Neural cell (in vitro differentiated cells): ENCODE results near the gene RALGPS1. TPM values are rescaled to one million over a fixed set of nuclear protein-coding genes. Genes with fewer than 3 reads are reported as not detected.

Experiments
- H2AFZ ChIP-seq: fragments of 200-600, 300-800 bp; sonication (generic), shearing (Covaris generic); 2 replicates; pipeline ENCODE4 v1.6.0; 2014; ENCODE audit warnings: low read depth, mild to moderate bottlenecking, antibody characterized with exemption, low read length, moderate library complexity
- H3F3A ChIP-seq: fragments of 200-600 bp; shearing (Covaris generic); 2 replicates; pipeline ENCODE4 v1.6.1; 2016; ENCODE audit warnings: mild to moderate bottlenecking, moderate library complexity, mixed read lengths, antibody characterized with exemption, low read length; ENCODE audit not compliant: insufficient read depth, poor library complexity, severe bottlenecking
- H3K27ac ChIP-seq: fragments of 200-600, 300-800 bp; sonication (generic), shearing (Covaris generic); 2 replicates; pipeline ENCODE4 v1.5.1; 2014; ENCODE audit warnings: mild to moderate bottlenecking, low read length, moderate library complexity
- H3K27me3 ChIP-seq: fragments of 300-800, 200-600 bp; sonication (generic), shearing (Covaris generic); 2 replicates; pipeline ENCODE4 v1.6.0; 2014; ENCODE audit warnings: mild to moderate bottlenecking, low read depth, low read length, moderate library complexity; ENCODE audit not compliant: insufficient read depth
- H3K36me3 ChIP-seq: fragments of 300-800, 200-600 bp; sonication (generic), shearing (Covaris generic); 2 replicates; pipeline ENCODE4 v1.5.1; 2014; ENCODE audit warnings: mild to moderate bottlenecking, antibody characterized with exemption, low read length, moderate library complexity; ENCODE audit not compliant: insufficient read depth
- H3K4me2 ChIP-seq: fragments of 300-800, 200-600 bp; sonication (generic), shearing (Covaris generic); 2 replicates; pipeline ENCODE4 v1.6.0; 2014; ENCODE audit warnings: mild to moderate bottlenecking, low read length
- H3K4me3 ChIP-seq: fragments of 300-800, 200-600 bp; sonication (generic), shearing (Covaris generic); 2 replicates; pipeline ENCODE4 v1.5.1; 2014; ENCODE audit warnings: mild to moderate bottlenecking, low read length, moderate library complexity
- H3K79me2 ChIP-seq: fragments of 200-600 bp; shearing (Covaris generic); replicated peaks from 2 replicates; pipeline ENCODE4 v1.6.0; 2014; ENCODE audit warnings: mild to moderate bottlenecking, low read length, moderate library complexity; ENCODE audit not compliant: insufficient read depth
- H3K9ac ChIP-seq: fragments of 300-800, 200-600 bp; sonication (generic), shearing (Covaris generic); 2 replicates; pipeline ENCODE4 v1.6.1; 2016; ENCODE audit warnings: mild to moderate bottlenecking, low read length, mixed read lengths
- H3K9me2 ChIP-seq: fragments of 200-600 bp; shearing (Covaris generic); 2 replicates; pipeline ENCODE4 v1.6.1; 2016; ENCODE audit warnings: mild to moderate bottlenecking, low read length, mixed read lengths; ENCODE audit not compliant: insufficient read depth
- H3K9me3 ChIP-seq: fragments of 200-600, 300-800 bp; sonication (generic), shearing (Covaris generic); 2 replicates; pipeline ENCODE4 v1.6.1; 2016; ENCODE audit warnings: mild to moderate bottlenecking, mixed run types, low read length, moderate library complexity, mixed read lengths
- H4K20me1 ChIP-seq: fragments of 200-600 bp; shearing (Covaris generic); 2 replicates; pipeline ENCODE4 v1.6.1; 2016; ENCODE audit warnings: mild to moderate bottlenecking, mixed run types; ENCODE audit not compliant: insufficient read depth
- CTCF ChIP-seq: fragments of 450-650 bp; IDR thresholded peaks from 2 replicates; pipeline ENCODE4 v1.5.1; 2014; ENCODE audit warnings: antibody characterized with exemption, mild to moderate bottlenecking, moderate library complexity; ENCODE audit not compliant: poor library complexity, severe bottlenecking
- EP300 ChIP-seq: fragments of 450-650 bp; conservative IDR thresholded peaks from 2 replicates; pipeline ENCODE4 v1.6.1; 2014; ENCODE audit warnings: antibody characterized with exemption, mild to moderate bottlenecking, moderate library complexity; ENCODE audit not compliant: poor library complexity, severe bottlenecking
- EZH2 ChIP-seq: fragments of 200-600, 300-800 bp; shearing (Covaris generic), sonication (generic); IDR thresholded peaks from 2 replicates; pipeline ENCODE4 v1.6.1; 2014; ENCODE audit warnings: antibody characterized with exemption, low read length, borderline replicate concordance, mild to moderate bottlenecking; ENCODE audit not compliant: insufficient read depth, poor library complexity, severe bottlenecking
- MXI1 ChIP-seq: fragments of 450-650 bp; conservative IDR thresholded peaks from 2 replicates; pipeline ENCODE4 v1.6.1; 2014; ENCODE audit warnings: antibody characterized with exemption, mild to moderate bottlenecking; ENCODE audit not compliant: poor library complexity, severe bottlenecking
- POLR2AphosphoS5 ChIP-seq: IDR thresholded peaks from 2 replicates; pipeline ENCODE4 v1.6.1; 2012
- RAD21 ChIP-seq: fragments of 450-650 bp; conservative IDR thresholded peaks from 2 replicates; pipeline ENCODE4 v1.6.1; 2014; ENCODE audit warnings: antibody characterized with exemption, mild to moderate bottlenecking, moderate library complexity
- REST ChIP-seq: IDR thresholded peaks from 2 replicates; pipeline ENCODE4 v1.6.1; 2012; ENCODE audit warnings: borderline replicate concordance
- SMC3 ChIP-seq: fragments of 450-650 bp; conservative IDR thresholded peaks from 2 replicates; pipeline ENCODE4 v1.6.1; 2014; ENCODE audit warnings: antibody characterized with exemption, mild to moderate bottlenecking, moderate library complexity; ENCODE audit not compliant: poor library complexity
- TAF1 ChIP-seq: IDR thresholded peaks from 2 replicates; pipeline ENCODE4 v1.6.1; 2012; ENCODE audit warnings: low read depth
- polyA plus RNA-seq: library from polyadenylated mRNA; depleted of rRNA; stranded (reverse); fragments of >200 nt; gene quantifications from 2 replicates; pipeline ENCODE4 v1.2.3, GENCODE V29; 2014

Gene RALGPS1
- polyA plus RNA-seq, 1 donor from 2014 or later, result 37.1 TPM

DNA sequence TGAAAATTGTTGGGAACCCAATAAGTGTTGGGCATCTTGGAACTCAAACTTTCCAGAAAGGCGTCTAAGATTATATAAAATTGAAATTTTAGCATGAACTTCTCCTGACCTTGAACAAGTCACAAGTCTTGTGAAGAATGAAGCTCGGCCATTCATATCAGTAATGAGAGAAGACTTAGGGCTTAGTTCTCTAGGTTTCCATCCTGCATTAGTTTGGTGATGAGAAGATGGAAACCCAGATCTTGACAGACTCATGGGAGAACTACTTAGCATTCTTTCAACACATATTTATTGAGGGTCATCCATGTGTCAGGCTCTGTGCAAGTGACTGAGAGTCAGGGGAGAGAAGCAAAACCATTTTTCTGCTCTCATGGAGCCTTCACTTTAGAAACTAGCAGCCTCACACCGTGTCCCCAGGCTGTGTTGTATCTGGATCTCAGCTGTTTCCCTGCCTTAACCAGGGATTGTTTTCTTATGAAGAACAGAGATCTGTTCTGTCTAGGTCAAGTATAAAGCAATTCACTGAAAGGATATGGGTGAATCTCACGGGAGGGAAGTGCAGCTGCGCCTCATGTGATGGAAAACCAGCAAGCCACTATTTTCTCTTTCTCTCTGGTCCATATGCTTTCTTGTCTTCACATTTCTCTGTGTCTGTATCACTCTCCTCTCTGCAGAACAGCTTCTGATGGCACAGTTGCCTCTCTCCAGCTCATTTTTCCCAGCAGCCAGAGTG lies 353.4 kb downstream of the RALGPS1 start:
- Histone ChIP-seq H3K4me3 (no peak overlapping the region), H3K9ac (no peak overlapping the region), H3K27ac (no peak overlapping the region), H3K4me2 (no peak overlapping the region), H3K36me3 (no peaks in the 10 kb centered on the region), H4K20me1 (no peaks in the 10 kb centered on the region), H3K27me3 (no peaks in the 10 kb centered on the region), H3K9me2 (no peaks in the 10 kb centered on the region), H3F3A (no peaks in the 10 kb centered on the region), H3K9me3 (no peaks in the 10 kb centered on the region), H3K79me2 (peaks cover 7% of the 10 kb centered on the region), H2AFZ (no peak overlapping the region)
- TF ChIP-seq TAF1 (no peak), EP300 (no peak), SMC3 (no peak), REST (no peak), MXI1 (no peak), RAD21 (no peak), POLR2AphosphoS5 (no peak), CTCF (no peak), EZH2 (no peak)

DNA sequence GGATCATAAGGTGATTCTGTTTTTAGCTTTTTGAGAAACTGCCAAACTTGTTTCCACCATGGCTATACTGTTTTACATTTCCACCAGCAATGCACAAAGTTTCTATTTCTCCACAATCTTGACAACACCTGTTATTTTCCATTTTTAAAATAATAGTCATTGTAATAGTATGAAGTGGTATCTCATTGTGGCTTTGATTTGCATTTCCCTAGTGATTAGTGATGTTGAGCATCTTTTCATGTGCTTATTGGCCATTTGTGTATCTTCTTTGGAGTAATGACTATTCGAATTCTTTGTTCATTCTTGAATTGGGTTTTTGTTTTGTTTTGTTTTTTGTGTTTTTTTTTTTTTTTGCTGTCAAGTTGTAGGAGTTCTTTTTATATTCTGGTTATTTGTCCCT lies 354.9 kb downstream of the RALGPS1 start:
- TF ChIP-seq POLR2AphosphoS5 (no peak), EP300 (no peak), EZH2 (no peak), TAF1 (no peak), SMC3 (no peak), RAD21 (no peak), MXI1 (no peak), REST (no peak)

More for the DNA sequence above, 354.9 kb downstream of the RALGPS1 start:
- Histone ChIP-seq H3K4me2 (no peak overlapping the region), H3K9me3 (no peaks in the 10 kb centered on the region), H3K79me2 (peaks cover 7% of the 10 kb centered on the region), H4K20me1 (no peaks in the 10 kb centered on the region), H3K36me3 (no peaks in the 10 kb centered on the region), H3K27ac (no peak overlapping the region), H2AFZ (no peak overlapping the region), H3F3A (no peaks in the 10 kb centered on the region), H3K9ac (no peak overlapping the region), H3K4me3 (no peak overlapping the region), H3K9me2 (no peaks in the 10 kb centered on the region), H3K27me3 (no peaks in the 10 kb centered on the region)
